ENCODE data around the gene GRIN3B. TPM values are rescaled to one million over a fixed set of nuclear protein-coding genes. Genes with fewer than 3 reads are reported as not detected.

Gene GRIN3B
- total RNA-seq, 1 donor from 2014 or later: not detected

DNA sequence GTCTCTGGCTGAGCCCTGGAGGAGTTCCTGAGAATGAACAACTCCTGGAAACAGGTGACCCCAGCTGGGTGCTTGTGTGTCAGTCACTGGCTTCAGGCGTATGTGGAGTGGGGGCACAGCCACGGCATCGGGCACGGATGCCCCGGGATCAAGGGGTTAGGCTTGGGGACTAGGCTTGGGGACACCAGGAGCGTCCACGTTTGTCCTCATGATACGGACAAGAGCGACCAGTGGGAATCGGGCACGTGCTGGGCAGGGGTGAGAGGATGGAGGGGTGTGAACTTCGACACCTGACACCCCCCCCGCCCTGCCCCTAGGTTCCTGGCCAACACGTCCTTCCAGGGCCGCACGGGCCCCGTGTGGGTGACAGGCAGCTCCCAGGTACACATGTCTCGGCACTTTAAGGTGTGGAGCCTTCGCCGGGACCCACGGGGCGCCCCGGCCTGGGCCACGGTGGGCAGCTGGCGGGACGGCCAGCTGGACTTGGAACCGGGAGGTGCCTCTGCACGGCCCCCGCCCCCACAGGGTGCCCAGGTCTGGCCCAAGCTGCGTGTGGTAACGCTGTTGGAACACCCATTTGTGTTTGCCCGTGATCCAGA is 4.1 kb downstream of the GRIN3B start:
- intact Hi-C loops (cut with micrococcal nuclease): no loop called here
- DNase-seq (no peak), ATAC-seq (no peak)

DNA sequence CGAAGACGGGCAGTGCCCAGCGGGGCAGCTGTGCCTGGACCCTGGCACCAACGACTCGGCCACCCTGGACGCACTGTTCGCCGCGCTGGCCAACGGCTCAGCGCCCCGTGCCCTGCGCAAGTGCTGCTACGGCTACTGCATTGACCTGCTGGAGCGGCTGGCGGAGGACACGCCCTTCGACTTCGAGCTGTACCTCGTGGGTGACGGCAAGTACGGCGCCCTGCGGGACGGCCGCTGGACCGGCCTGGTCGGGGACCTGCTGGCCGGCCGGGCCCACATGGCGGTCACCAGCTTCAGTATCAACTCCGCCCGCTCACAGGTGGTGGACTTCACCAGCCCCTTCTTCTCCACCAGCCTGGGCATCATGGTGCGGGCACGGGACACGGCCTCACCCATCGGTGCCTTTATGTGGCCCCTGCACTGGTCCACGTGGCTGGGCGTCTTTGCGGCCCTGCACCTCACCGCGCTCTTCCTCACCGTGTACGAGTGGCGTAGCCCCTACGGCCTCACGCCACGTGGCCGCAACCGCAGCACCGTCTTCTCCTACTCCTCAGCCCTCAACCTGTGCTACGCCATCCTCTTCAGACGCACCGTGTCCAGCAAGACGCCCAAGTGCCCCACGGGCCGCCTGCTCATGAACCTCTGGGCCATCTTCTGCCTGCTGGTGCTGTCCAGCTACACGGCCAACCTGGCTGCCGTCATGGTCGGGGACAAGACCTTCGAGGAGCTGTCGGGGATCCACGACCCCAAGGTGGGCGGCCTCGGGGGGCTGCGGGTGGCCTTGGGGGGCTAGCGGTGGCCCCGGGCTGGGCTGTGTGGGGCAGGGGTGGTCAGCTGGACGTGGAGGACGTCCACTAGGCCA is 4.8 kb downstream of the GRIN3B start:
- ATAC-seq: no peak
- no peak for DNase-seq
- intact Hi-C loops (cut with micrococcal nuclease): no loop called here

DNA sequence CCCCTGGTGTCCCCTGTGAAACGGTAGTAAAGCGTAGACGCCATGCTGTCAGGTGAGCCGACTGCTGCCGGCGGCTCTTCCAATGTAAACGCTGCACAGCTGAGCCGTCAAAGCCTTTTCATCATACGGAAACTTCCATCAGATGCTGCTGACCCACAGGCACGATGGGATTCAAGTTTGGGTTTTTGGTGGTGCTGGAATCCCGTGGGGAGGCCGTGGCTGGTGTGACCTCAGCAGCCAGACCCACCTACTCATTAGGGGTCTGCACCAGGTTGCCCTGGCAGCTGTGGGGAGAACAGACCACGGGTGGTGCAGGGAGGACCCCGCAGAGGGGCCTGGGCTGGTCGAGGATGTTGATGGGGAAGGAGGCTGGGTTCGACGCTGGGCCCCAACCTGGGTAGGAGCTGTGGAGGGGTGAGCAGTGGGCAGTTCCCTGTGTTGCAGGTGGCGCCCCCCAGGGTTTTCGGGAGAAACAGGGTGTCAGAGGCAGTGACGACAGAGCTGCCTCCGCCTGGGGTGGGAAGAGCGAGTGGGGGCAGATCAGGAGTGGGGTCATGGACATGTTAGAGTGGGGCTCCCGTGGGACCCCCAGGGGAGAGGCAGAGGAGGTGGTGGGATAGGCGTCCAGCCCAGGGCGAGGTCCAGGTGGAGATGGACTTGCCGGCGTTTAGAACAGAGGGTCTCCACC is 6.6 kb downstream of the GRIN3B start:
- no peak for DNase-seq
- ATAC-seq: no peak
- intact Hi-C loops (cut with micrococcal nuclease): no loop called here

DNA sequence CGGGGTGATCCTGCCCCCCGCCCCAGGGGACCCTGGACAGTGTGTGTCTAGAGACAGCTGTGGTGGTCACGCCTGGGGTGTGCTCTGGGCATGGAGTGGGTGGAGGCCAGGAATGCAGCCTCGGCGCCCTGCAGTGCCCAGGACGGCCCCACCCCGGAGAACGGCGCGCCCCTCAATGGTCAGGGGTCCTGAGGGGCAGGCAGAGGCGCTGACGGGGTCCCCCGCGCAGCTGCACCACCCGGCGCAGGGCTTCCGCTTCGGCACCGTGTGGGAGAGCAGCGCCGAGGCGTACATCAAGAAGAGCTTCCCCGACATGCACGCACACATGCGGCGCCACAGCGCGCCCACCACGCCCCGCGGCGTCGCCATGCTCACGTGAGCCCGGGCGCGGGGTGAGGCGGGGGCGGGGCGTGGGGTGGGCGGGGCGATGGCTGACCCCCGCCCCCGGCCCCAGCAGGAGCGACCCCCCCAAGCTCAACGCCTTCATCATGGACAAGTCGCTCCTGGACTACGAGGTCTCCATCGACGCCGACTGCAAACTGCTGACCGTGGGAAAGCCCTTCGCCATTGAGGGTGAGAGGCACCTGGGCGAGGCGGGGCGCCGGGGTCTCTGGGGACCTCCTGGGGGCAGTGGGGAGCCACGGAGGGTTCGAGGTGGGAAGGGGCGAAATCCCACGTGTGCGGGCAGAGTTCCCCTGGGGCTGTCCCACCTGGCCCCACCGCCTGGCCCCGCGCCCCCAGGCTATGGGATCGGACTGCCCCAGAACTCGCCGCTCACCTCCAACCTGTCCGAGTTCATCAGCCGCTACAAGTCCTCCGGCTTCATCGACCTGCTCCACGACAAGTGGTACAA is 7.4 kb downstream of the GRIN3B start:
- no peak for ATAC-seq
- DNase-seq: no peak
- intact Hi-C loops (cut with micrococcal nuclease): no loop called here

DNA sequence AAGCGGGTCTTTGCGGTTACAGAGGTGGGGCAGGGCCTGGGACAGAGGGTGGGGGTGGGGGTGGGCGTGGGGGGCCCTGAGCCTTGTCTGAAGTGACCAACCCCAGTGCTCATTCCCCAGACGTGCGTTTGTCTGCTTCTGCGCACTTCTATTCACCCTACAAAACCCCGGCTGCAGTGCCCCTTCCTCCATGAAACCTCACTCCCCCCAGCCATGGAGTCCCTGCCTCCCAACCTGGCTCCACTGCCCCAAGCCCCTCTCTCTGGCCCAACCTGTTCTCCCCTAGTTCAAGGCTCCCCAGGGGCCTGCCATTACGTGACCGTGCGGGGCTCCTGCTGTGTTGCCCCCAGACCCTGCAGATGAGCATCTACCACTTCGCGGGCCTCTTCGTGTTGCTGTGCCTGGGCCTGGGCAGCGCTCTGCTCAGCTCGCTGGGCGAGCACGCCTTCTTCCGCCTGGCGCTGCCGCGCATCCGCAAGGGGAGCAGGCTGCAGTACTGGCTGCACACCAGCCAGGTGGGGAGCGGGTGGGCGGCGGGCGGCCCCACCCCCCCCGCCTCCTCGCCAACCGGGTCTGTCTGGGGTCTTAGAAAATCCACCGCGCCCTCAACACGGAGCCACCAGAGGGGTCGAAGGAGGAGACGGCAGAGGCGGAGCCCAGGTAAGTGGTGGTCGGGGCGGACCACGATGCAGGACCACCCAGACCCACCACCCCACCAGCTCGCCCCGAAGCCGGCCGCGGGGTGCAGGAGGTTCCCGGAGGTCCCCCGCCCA is 8.2 kb downstream of the GRIN3B start:
- DNase-seq (no peak), ATAC-seq (no peak)
- intact Hi-C loops (cut with micrococcal nuclease): no loop called here

DNA sequence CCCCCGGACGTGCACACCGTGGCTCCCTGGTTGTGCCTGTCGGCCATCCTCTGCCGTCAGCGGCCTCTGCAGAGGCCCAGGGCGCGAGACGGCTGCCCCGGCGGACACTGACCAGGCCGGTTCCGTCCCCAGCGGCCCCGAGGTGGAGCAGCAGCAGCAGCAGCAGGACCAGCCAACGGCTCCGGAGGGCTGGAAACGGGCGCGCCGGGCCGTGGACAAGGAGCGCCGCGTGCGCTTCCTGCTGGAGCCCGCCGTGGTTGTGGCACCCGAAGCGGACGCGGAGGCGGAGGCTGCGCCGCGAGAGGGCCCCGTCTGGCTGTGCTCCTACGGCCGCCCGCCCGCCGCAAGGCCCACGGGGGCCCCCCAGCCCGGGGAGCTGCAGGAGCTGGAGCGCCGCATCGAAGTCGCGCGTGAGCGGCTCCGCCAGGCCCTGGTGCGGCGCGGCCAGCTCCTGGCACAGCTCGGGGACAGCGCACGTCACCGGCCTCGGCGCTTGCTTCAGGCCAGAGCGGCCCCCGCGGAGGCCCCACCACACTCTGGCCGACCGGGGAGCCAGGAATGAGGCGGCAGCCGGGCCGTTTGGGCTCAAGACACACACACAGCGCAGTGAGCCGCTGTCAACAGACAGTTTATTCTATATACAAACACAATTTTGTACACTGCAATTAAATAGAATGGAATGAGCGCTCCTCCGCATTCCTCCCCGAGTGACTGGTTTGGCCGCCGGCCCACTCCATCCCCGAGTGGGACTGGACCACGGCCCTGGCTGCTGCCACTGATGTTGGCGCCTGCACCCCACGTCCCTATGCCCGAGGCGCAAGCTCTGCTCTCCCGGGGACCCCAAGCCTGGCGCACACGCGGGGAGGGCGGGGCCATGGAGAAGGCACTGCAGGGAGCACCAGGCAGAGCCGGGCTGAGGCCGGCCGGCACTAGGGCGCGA is 9.1 kb downstream of the GRIN3B start:
- peak; percentile 63 for DNase-seq
- intact Hi-C loops (cut with micrococcal nuclease): no loop called here
- ATAC-seq: peak; percentile 32

DNA sequence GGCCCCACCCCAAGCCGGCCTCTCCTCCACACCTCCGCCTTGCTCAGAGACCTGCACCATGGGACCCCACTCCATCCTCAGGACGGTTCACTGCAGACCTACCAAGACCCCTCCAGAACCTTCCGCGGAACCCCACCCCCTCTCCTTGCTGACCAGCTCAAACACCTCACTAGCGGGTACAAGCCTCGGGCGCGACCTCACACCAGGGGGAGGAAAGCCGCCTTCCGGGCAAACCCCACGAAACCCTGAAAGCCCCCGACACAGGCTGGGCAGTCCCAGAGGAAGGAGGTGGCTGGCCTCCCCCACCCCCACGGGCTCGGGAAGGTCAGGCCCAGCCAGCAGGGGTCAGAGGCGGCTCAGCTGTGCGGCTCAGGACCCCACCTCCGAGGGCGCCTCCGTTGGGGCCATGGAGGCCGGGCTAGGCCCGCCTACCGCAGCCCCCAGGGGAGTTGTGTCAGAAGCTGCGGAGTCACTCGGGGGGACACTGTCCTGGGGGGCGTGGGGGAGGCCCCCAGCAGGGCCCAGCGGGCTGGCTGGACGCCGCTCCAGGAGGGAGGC is 9.8 kb downstream of the GRIN3B start:
- ATAC-seq (peak; percentile 2), DNase-seq (no peak)
- intact Hi-C loops (cut with micrococcal nuclease): no loop called here

DNA sequence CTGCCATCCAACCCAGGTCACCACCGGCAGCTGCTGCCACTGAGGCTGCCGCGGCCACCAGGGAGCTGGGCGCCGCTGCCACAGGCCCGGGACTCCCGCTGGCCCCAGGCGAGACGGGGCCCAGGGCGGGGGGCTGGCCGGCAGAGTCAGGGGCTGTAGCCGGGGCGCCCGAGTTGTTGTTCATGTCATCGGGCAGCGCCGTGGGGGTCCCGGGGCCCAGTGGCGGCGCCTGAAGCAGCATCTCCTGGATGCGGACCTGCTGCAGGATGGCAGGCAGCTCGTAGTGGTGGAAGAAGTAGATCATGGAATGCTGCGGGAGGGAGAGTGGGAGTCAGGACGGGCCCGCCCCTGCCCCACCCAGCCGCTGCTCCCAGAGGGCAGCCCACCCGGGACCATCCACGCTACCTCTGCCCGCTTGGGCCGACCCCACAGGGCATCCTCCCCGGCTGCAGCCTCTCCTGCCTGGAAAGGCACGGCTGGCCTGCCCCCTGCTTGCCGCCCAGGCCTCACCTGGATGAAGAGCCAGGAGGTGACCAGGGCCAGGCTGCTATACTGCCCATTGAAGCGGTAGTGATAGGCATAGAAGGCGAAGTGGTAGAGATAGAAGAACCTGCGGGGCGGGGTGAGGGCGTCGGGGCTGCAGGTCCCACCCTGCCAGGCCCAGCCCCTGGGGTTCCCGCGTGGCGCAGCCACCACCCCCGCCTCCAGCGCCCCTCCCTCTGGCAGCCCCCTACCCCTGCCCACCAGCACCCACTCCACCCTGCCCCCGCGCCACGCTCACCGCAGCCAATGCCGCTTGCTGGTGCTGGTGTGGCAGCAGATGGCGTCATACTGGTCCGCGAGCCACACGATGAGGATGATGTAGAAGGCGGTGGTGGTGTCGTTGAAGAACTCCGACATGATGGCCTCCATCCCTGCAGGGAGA is 10.6 kb downstream of the GRIN3B start:
- ATAC-seq: no peak
- no peak for DNase-seq
- intact Hi-C loops (cut with micrococcal nuclease): no loop called here

DNA sequence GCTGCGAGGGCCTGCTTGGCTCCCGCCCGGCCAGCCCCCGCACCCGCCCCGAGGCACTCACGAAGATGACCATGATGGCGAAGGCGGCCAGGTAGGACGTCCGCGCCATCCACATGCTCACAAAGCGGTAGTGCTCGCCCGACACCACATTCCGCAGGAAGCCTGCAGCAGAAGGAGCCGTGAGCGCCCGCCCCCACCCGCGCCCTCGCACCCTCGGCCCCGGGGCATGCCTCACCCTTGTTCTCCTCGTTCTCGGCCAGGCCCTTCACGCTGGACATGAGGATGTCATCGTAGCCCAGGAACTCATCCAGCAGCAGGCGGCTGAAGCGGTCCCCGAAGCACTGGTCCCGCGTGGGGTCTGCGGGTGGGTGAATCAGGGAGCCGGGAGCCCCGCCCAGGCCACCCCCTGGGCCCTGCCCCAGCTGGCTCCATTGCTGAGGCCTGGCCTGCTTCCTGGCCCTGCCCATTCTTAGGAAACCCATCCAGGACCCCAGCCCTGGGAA is 11.7 kb downstream of the GRIN3B start:
- DNase-seq (no peak), ATAC-seq (no peak)
- intact Hi-C loops (cut with micrococcal nuclease): no loop called here

DNA sequence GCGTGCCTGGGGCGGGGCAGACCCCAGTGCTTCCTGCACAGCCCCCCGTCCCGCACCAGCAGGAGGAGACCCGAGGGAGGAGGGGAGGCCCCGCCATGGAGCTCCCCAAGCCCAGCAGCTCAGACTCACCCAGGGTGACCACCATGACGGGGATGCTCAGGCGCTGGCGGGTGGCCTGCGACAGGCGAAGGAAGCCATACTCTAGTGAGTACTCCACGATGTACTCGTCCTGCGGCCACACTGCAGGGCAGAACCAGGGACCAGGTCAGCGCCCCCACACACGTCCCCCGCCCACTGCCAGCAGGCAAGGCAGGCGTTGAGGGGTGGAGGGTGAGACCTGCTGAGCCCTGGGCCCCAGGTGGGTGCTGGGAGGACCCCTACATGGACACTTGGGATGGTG is 12.1 kb downstream of the GRIN3B start:
- intact Hi-C loops (cut with micrococcal nuclease): no loop called here
- no peak for DNase-seq

DNA sequence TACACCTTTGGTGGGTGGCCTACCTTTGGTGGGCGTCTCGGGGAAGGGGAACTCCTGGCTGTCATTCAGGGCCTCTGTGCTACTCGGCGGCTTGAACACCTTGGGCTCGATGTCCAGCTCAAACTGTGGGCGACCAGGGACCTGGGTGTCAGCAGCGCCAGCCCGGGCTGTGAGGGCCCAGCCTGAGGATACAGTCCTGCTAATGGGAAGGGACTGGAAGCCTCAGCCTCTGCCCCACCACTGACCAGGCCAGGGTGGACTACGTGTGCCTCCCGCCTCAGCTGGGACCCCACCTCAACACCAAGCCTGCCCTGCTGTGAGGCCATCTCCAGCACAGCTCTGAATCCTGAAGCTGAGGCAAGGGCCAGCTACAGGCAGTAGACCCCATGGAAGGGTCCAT is 13.0 kb downstream of the GRIN3B start:
- ATAC-seq (no peak), DNase-seq (no peak)
- intact Hi-C loops (cut with micrococcal nuclease): no loop called here

More for the DNA sequence above, 12.1 kb downstream of the GRIN3B start:
- ATAC-seq: no peak

DNA sequence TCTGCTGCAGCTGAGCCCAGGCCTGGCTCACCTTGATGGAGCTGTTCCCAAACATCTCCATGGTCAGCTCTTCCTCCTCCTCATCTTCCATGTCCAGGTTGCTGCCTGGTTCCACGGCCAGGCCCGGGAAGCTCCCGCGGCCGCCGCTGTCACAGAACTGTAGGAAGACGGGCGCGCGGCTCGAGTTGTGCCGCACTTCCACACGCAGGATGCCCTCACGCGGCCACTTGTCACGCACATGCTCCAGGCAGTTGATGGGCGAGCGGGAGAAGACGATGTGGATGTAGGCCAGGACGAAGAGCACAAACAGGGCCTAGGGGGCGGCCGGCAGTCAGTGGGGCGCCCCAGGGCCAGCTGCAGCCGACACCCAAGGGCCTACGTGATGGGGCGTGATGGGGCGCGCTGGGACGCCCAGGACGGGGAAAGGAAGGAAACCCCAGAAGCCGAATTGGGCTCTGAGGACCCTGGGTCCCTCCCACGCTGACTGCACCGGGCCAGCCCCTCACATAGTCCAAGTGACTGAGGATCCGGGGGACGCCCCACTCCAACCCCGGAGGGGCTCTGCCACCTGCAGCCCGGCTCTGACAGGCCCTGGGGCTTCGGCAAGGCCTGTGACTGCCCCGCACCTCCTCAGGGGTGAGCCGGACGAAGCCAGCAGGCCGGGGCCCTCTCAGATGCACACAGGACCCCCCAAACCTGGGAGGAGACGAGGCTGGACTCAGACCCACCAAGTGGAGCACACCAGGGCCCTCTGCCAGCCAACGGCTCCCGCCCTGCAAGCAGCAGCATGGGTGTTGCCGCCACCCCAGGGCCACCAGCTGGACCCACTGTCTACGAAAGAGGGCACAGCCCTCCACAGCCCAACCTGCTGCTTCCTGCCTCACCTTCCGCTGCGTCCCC is 14.2 kb downstream of the GRIN3B start:
- intact Hi-C loops (cut with micrococcal nuclease): no loop called here
- no peak for DNase-seq
- ATAC-seq: no peak

DNA sequence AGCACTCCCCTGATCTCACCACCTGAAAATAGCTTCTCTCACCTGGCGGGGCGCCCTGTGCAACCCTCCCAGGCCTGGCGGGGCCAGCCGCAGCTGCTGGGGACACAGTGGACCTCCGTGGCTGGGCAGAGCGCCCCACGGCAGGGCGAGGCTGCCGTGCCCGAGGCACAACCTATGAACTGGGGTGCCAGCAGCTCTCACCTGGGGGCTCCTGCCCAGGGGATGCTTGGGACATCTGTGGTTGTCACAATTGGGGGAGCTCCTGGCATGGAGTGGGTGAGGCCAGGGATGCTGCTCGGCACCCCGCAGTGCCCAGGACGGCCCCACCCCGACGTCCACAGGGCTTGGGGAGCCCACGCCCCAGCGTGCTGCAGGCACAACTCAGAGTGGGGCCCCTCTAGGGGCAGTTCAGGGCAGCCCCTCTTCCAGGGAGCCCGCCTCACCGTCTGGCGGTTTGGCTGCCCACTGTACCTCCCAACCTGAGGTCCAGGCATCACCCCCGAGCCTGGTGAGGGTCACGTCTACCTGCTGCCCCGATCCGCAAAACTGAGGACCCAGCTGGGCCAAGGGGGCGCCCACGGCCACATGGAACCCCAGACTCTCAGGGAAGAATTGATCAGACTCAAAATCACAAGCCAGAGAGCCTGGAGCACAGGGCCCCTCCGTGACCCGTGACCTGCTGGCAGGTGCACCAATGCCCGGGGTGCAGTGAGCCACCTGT is 15.0 kb downstream of the GRIN3B start:
- ATAC-seq: no peak
- DNase-seq: no peak
- intact Hi-C loops (cut with micrococcal nuclease): no loop called here

DNA sequence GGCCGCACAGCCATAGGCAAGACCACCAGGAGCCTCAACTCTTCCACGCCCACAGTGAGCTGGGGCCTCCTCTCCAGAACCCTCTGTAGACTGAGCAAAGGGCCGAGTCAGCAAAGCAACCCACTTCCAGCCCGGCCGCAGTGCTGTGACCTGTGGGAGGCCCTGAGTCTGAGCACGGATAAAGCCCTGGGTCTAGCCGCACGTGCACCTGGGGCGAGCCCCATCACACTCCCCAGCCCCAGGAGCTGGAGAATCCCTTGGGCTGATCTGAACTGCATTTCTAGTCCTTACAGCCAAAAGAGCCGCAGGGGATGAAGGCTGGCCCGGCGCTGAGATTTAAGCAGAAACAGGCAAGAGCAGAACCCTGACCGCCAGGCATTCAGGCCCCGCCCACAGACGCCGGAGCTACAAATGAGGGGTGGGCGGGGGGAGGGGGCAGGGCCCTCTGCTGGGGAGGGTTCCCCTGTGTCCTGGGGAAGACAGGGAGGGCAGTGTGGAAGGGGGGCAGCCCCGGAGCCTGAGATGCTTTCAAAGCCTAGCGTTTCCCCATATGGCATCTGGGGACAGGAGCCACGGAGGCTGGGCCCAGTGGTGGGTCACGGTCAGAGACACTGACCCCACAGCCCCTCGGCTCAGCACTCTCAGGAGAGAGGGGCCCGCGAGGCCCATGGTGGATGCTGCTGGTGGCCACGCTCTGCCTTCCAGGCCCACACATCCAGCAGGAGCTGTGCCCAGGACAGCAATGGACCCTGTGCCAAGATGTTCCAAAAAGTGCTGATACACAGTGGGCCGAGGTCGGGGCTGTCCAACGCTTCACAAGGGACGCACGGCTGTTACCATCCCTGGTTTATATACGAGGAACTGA is 15.8 kb downstream of the GRIN3B start:
- ATAC-seq: no peak
- intact Hi-C loops (cut with micrococcal nuclease): no loop called here
- DNase-seq: no peak

Data from left ventricle myocardium superior (tissue), 1 donor.